Fibroblast of peridontal ligament (primary cell): Measurements from ENCODE around the gene ASIC1.

Experiments
- DNase-seq: peaks from one replicate; pipeline ENCODE4 v3.0.0-alpha.2; 2010; ENCODE audit errors: extremely low read depth

Gene ASIC1

GRCh38 chr12:50061171-50061570 is 3.8 kb downstream of the ASIC1 start:
- DNase-seq, result peak; percentile 19

DNA sequence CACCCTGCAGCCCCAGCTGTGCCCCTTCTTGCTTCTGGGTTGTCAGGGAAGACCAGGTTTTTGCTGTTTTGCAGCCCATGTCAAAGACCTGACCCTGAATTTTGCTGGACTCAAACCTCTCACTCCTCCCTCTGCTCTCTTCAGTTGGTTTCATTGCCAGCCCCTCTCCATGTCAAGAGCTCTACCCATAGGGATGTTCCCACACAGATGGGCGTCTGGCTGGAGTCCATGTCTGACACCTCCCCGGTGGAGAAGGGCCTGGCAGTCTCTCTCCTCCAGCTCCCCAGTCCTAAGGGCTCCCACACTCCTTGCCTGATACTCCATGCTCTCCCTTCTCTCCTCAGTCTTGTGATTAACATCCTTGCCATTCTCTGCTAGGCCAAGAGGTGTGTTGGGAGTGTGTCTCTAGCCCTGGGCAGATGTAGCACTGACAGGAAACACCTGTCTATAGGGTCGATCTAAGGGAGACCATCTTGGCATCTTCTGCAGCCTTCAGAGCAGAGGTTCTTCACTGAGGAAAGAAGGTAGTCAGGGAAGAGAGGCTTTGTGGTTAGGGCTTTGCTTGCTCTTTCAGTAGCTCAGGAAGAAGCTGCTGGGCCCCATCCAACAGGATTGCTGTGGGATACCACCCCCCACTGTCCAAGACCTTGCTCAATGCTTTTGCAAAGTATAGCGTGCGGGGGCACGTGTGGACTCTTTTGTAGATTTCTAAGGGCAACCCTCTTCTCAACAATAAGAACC is 4.7 kb downstream of the ASIC1 start:
- DNase-seq, result no peak

DNA sequence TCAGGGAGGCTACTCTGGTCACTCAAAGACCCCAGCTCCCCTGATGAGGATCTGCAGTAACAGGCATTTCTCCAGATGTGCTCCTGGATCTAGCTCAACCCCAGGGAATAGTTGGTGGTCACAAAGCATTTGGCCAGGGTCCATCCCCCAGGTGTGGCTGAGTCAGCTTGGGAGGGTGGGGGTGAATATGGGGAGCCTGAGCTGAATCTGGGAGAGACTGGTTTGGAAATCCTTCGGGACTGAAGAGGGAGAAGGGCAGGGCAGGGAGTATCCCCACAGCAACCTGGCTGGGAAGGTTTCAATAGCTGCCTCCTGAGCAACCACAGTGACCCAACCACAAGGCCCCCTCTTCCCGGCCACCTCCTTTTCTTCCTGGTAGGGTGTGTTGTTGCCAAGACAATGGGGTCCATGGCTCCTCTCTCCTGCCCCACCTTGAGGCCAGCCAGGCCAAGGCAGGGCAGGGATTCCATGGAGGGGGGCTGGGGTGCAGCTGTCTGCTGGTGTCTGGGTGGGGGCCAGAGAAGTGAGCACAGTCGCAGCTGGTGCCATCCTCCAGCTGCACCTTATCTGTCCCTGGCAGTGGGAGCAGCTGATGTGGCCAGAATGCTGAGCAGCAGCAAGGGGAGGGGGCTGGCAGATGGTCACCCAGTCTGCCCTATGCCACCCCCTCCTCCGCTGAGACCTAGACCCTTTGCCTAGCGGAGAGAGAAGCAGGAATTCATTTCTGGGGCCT is 5.5 kb downstream of the ASIC1 start:
- DNase-seq, result no peak

DNA sequence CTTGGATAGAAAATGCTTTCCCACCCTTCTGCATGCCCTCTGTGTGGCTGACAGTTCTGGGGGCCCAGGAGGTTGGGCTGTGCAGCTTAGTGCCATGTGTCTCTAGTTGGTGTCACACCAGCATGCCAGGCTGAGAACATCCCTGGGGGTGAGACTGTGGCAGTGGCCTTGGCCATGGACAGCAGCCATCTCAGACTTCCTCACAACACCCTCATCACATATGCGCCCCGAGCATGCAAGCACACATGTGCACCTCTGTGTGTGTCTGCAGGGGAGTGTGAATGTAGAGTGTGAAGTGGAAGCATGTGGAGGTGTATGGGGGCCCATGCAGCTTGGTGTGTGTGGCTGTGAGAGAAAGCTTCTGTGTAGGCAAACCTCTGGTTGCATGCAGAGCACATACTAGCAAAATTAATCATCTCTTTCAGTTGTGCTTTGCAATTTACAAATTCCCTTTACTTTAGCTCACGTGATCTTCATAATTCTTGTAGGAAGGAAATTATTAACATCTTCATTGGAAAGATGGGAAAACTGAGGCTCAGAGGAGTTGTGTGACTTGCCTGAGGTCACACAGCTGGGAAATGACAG is 8.4 kb downstream of the ASIC1 start:
- peak; percentile 30 for DNase-seq

DNA sequence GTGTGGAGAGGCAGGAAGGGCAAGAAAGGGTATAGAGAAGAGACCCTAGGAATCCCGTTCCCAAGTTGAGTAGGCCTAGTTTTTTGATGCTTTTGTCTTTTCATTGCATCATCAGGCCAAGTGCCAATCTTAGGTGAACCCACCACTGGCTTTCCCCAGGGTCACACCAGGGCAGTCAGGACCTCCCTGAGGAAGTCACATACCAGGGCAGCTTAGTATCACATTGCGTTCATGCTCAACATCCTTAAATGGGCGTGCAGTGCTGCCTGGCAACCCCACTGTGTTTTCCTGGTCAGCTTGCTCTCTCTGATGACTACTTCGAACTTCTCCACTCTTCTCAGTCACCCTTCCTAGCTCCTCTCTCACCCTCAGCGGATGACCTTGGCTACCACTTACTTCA is 9.0 kb downstream of the ASIC1 start:
- DNase-seq, result peak; percentile 85

GRCh38 chr12:50069069-50069468 is 11.7 kb downstream of the ASIC1 start:
- DNase-seq, result no peak

GRCh38 chr12:50069539-50069938 is 12.1 kb downstream of the ASIC1 start:
- DNase-seq, result no peak

DNA sequence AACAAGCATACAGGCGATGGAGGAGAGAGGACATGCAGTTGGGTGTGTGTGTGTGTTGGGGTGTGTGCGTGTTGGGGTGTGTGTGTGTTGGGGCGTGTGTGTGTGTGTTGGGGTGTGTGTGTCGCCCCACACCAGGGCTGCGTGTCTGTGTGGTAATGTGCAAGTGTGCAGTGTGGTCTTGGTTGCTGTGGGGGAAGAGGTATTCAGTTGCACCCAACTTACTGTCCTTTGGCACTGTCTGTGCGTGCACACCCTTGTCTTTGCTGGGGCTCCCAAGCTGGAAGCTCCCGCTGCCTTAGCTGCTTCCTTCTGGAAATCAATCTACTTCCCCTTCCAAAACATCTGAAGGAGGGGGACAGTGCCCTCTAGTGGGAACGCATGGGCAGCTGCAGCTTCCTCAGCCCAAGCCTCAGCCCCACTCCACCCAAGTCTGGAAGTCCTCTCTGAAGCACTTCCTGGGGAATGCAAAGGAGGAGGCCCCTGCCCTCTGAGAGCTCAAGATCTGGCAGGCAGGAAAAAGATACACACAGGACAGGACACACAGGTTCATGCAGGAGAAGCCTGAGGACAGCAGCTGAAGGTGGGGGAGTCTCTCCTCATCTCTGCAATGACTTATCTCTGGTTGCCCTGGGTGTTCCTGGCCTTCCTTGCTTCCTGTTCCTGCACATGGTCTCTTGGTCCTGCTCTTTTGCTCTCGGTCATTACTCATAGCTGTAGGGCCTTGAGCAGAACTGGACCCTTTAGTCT is 13.1 kb downstream of the ASIC1 start:
- DNase-seq, result peak; percentile 91

GRCh38 chr12:50072198-50072907 is 15.0 kb downstream of the ASIC1 start:
- no peak for DNase-seq

DNA sequence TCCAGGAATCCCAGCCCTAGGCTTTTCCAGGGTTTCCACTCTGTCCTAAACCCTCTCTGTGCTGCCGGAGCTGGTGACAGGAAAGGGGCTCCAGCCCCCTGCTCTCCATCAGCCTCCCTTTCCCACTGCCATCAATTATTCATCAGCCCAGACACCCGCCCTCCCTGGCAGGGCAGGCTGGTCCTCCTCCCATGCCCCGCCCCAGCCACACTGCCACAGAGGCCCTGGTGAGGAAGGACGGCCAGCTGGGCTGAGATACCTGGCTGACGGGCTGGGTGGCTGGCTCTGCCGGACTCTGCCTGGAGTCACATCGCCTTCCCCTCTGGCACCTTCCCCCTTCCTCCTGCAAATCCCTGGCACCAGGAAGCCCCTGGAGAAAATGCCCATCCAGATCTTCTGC is 15.8 kb downstream of the ASIC1 start:
- no peak for DNase-seq

DNA sequence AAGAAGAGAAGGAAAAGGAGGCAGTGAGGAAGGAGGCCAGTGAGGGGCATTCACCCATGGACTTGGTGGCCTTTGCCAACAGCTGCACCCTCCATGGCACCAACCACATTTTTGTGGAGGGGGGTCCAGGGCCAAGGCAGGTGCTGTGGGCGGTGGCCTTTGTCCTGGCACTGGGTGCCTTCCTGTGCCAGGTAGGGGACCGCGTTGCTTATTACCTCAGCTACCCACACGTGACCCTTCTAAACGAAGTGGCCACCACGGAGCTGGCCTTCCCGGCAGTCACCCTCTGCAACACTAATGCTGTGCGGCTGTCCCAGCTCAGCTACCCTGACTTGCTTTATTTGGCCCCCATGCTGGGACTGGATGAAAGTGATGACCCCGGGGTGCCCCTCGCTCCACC is 16.3 kb downstream of the ASIC1 start:
- no peak for DNase-seq

- DNase-seq, result peak; percentile 76
Observed at GRCh38 chr12:50074936-50075807, 17.8 kb downstream of the ASIC1 start.

- no peak for DNase-seq
Observed at GRCh38 chr12:50075808-50076170, 18.4 kb downstream of the ASIC1 start.

- no peak for DNase-seq
Observed at GRCh38 chr12:50077099-50077498, 19.7 kb downstream of the ASIC1 start.

- DNase-seq, result no peak
Observed at GRCh38 chr12:50078281-50078680, 20.9 kb downstream of the ASIC1 start.

DNA sequence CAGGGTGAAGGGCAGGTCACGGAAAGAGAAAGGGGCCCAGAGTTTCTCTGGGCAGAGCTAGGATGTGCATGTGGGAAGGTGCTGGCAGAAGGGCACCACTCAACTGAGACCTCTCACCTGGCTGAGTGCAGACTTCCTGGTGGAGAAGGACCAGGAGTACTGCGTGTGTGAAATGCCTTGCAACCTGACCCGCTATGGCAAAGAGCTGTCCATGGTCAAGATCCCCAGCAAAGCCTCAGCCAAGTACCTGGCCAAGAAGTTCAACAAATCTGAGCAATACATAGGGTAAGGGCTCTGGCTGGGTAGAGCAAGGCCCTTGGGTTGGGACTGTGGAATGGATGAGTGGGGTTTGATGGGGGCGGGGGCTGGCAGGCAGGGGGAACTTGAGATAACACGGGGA is 22.4 kb downstream of the ASIC1 start:
- DNase-seq, result no peak

DNA sequence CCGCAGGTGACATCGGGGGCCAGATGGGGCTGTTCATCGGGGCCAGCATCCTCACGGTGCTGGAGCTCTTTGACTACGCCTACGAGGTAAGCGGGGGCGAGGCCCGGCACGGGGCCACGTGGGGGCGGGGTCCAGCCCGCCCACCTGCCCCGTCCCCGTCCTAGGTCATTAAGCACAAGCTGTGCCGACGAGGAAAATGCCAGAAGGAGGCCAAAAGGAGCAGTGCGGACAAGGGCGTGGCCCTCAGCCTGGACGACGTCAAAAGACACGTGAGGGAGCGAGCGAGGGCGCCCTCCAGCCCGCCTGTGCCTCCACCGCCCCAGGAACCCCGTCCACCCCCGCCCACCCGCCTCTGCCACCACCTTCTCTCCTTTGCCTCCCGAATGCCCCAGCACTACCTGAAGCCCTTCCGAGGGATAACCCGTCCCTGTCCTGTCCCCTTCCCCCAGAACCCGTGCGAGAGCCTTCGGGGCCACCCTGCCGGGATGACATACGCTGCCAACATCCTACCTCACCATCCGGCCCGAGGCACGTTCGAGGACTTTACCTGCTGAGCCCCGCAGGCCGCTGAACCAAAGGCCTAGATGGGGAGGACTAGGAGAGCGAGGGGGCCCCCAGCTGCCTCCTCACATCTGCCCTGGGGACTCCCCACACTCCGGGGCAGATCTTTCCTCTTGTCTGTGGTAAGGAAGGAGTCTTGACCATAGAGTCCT is 23.9 kb downstream of the ASIC1 start:
- no peak for DNase-seq

- DNase-seq, result no peak
Observed at GRCh38 chr12:50082644-50083043, 25.2 kb downstream of the ASIC1 start.

- DNase-seq, result no peak
Observed at GRCh38 chr12:50083301-50083700, 25.9 kb downstream of the ASIC1 start.

GRCh38 chr12:50084409-50084774 is 27.0 kb downstream of the ASIC1 start:
- peak; percentile 7 for DNase-seq
